ENCODE data around the gene PMFBP1.

DNA sequence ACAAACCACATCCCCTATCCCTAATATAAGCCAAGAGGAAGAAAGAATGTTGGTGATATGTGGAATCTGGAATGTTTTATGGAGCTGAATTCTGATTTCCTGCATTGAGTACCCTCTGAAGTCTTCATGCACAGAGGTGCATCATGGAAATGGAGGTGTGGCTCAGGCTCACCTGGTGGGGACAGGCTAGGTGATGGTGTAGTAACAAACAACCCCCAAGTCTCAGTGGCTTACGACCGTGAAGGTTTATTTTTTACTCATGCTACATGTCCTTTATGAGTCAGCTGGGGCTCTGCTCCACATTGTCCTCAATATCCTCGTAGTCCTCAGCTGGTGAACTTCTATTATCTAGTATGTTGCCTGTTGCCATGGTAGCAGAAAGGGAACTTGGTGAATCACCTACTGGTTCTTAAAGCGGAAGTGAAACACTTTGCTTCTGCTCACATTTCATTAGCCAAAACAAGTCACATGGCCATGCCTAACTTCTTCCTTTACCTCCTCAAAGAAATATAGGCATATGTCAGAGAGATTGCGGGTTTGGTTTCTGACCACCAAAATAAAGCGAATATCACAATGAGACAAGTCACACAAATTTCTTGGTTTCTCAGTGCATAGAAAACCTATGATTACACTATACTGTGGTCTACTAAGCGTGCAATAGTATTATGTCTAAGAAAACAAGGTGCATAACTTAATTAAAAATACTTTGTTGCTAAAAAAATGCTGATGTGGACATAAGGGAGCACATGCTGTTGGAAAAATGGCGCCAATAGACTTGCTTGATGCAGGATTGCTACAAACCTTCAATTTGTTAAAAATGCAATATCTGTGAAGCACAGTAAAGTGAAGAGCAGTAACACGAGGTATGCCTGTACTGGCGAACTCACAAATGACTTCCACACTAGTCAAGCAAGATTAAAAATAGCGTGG is at the start of gene PMFBP1:
- TF ChIP-seq CTCF (IDR thresholded peaks at IDR 0.05) (no peak), POLR2A (IDR thresholded peaks at IDR 0.05) (no peak)

Data from heart left ventricle (tissue), 13 donors.